HepG2 (cell line): ENCODE measurements around the gene ITGB2. TPM values are rescaled to one million over a fixed set of nuclear protein-coding genes. Genes with fewer than 3 reads are reported as not detected.

Experiments used
- ATAC-seq: fragments of 200-7000 bp; cut with Tn5 transposase; 3 replicates; pipeline ENCODE4 v1.9.1; 2020; ENCODE audit warnings: mild to moderate bottlenecking, moderate library complexity
- BruUV-seq: library from RNA; stranded (reverse); fragments of 400-500 nt; replicated peaks from 2 replicates; lab custom pipeline; 2021; lab: Mats Ljungman, UMichigan
- CTCF ChIA-PET: fragments of 300-600 bp; formaldehyde crosslinking; extraction: SDS; loops from one replicate; lab custom pipeline; 2021; ENCODE audit warnings: low total read pairs, inconsistent platforms, low intra/inter-chr PET ratio; lab: Yijun Ruan, JAX
- POLR2A ChIA-PET: fragments of 350-600 bp; sonication (Branson Sonifier 250); formaldehyde crosslinking; loops from one replicate; lab custom pipeline; 2020; ENCODE audit warnings: antibody characterized with exemption, inconsistent platforms; lab: Yijun Ruan, JAX
- DNase-seq: peaks from one replicate; pipeline ENCODE4 v3.0.0-alpha.2; 2015; ENCODE audit warnings: low spot score
- FAIRE-seq: peaks from 3 replicates; lab custom pipeline; 2011; peaks lifted over from hg19 to GRCh38; lab: Jason Lieb, UNC
- H2AFZ ChIP-seq: one replicate; pipeline ENCODE4 v1.6.1; 2011; ENCODE audit warnings: low read length, inconsistent platforms
- H3K27ac ChIP-seq: fragments of 300-600 bp; 3 replicates; pipeline ENCODE4 v1.8.0; 2011; ENCODE audit warnings: mixed run types, mild to moderate bottlenecking, mixed read lengths, low read length, inconsistent platforms; ENCODE audit not compliant: insufficient read depth; ENCODE audit errors: extremely low read length
- H3K27me3 ChIP-seq, 2 experiments: fragments of 200-600 bp in 1 of 2; 2 replicates in 1 of 2; 3 replicates in 1 of 2; pipeline versions ENCODE4 v1.6.0 to v1.8.0; 2011; ENCODE audit warnings: low read length in 2 of 2, mild to moderate bottlenecking in 2 of 2, moderate library complexity in 2 of 2, inconsistent platforms in 1 of 2; ENCODE audit not compliant: insufficient read depth in 2 of 2, control insufficient read depth in 1 of 2
- H3K36me3 ChIP-seq, 2 experiments: fragments of 200-600 bp in 1 of 2; replicated peaks in 1 of 2; 2 replicates in 1 of 2; 3 replicates in 1 of 2; pipeline versions ENCODE4 v1.5.1 to v1.8.0; 2011; ENCODE audit warnings: low read length in 2 of 2, inconsistent platforms in 1 of 2; ENCODE audit not compliant: insufficient read depth in 2 of 2, control insufficient read depth in 1 of 2
- H3K4me1 ChIP-seq: 2 replicates; pipeline ENCODE4 v1.5.1; 2012; ENCODE audit warnings: low read length, inconsistent platforms; ENCODE audit not compliant: insufficient read depth
- H3K4me2 ChIP-seq: 2 replicates; pipeline ENCODE4 v1.6.0; 2011; ENCODE audit warnings: low read depth, low read length, inconsistent platforms
- H3K4me3 ChIP-seq, 3 experiments: fragments of 200-600 bp in 1 of 3; sonication (generic), shearing (Covaris generic) in 1 of 3; replicated peaks in 1 of 3; 2 replicates each; pipeline ENCODE4 v1.5.1; 2011 to 2016; ENCODE audit warnings: low read length in 3 of 3, inconsistent platforms in 2 of 3, low read depth in 2 of 3, mild to moderate bottlenecking in 2 of 3, control low read depth in 1 of 3, mixed read lengths in 1 of 3; ENCODE audit not compliant: insufficient read depth in 1 of 3
- H3K79me2 ChIP-seq: one replicate; pipeline ENCODE4 v1.6.1; 2011; ENCODE audit warnings: low read length, inconsistent platforms; ENCODE audit not compliant: insufficient read depth
- H3K9ac ChIP-seq: 2 replicates; pipeline ENCODE4 v1.6.0; 2011; ENCODE audit warnings: mild to moderate bottlenecking, low read depth, low read length, inconsistent platforms; ENCODE audit not compliant: insufficient read depth
- H3K9me3 ChIP-seq: 2 replicates; pipeline ENCODE4 v1.5.1; 2012; ENCODE audit warnings: mild to moderate bottlenecking, low read length
- H4K20me1 ChIP-seq: 2 replicates; pipeline ENCODE4 v1.6.0; 2011; ENCODE audit warnings: inconsistent platforms, mild to moderate bottlenecking, low read length, moderate library complexity; ENCODE audit not compliant: insufficient read depth
- ARNT2 ChIP-seq: sonication (generic); formaldehyde crosslinking; IDR thresholded peaks from 2 replicates; pipeline ENCODE4 v1.8.0; 2022; ENCODE audit warnings: mild to moderate bottlenecking, low read depth, missing genetic modification reagents, moderate library complexity
- ATF2 ChIP-seq: sonication (generic); formaldehyde crosslinking; IDR thresholded peaks from 2 replicates; pipeline ENCODE4 v1.4.0; 2020; ENCODE audit warnings: missing genetic modification reagents
- FOXA1 ChIP-seq, 2 experiments: fragments of 450-650 bp in 1 of 2; sonication (generic) in 1 of 2; formaldehyde crosslinking in 1 of 2; IDR thresholded peaks; 2 replicates each; pipeline versions ENCODE4 v1.4.0 to v1.6.1; 2016 to 2020; ENCODE audit warnings: missing genetic modification reagents in 1 of 2
- GTF2F1 ChIP-seq: fragments of 150-350 bp; IDR thresholded peaks from 2 replicates; pipeline ENCODE4 v1.6.1; 2014; ENCODE audit warnings: low read length
- HES4 ChIP-seq: sonication (generic); formaldehyde crosslinking; IDR thresholded peaks from 2 replicates; pipeline ENCODE4 v1.9.0; 2021; ENCODE audit warnings: mild to moderate bottlenecking, missing genetic modification reagents, borderline replicate concordance
- HNRNPL ChIP-seq: fragments of 200-400 bp; formaldehyde crosslinking; IDR thresholded peaks from 2 replicates; pipeline ENCODE4 v1.6.1; 2017; ENCODE audit warnings: mild to moderate bottlenecking, low read depth, low read length
- MAFF ChIP-seq: IDR thresholded peaks from 2 replicates; pipeline ENCODE4 v1.6.1; 2011; ENCODE audit warnings: low read depth, low read length, improper control_type of control experiment
- MAFK ChIP-seq, 2 experiments: IDR thresholded peaks in 1 of 2; conservative IDR thresholded peaks in 1 of 2; 2 replicates each; pipeline ENCODE4 v1.6.1; 2011; ENCODE audit warnings: improper control_type of control experiment in 2 of 2, low read length in 2 of 2
- SRSF9 ChIP-seq: fragments of 200-400 bp; formaldehyde crosslinking; IDR thresholded peaks from 2 replicates; pipeline ENCODE4 v1.6.1; 2018; ENCODE audit warnings: borderline replicate concordance, mild to moderate bottlenecking, low read depth, low read length; ENCODE audit not compliant: insufficient read depth, poor library complexity, severe bottlenecking
- SSRP1 ChIP-seq: IDR thresholded peaks from 2 replicates; pipeline ENCODE4 v1.6.1; 2016; ENCODE audit warnings: control low read depth
- ZKSCAN8 ChIP-seq: IDR thresholded peaks from 2 replicates; pipeline ENCODE4 v1.6.1; 2016; ENCODE audit warnings: borderline replicate concordance, missing genetic modification reagents, missing compliant biosample characterization
- ZNF296 ChIP-seq: sonication (generic); formaldehyde crosslinking; conservative IDR thresholded peaks from 2 replicates; pipeline ENCODE4 v1.5.0; 2020; ENCODE audit warnings: mild to moderate bottlenecking, missing genetic modification reagents
- ZNF30 ChIP-seq: sonication (generic); formaldehyde crosslinking; IDR thresholded peaks from 2 replicates; pipeline ENCODE4 v1.5.0; 2020; ENCODE audit warnings: mild to moderate bottlenecking, missing genetic modification reagents
- WGBS: methylation state at CpG from one replicate; pipeline ENCODE4 v1.1.6; 2017; ENCODE audit warnings: low lambda C conversion rate; 5-methylcytosine and 5-hydroxymethylcytosine counted together
- in situ Hi-C: cut with HindIII; loops from 2 replicates; pipeline ENCODE4 v1.10.0; 2017; ENCODE audit warnings: low pct_unique_long_range_greater_than_20kb; ENCODE audit not compliant: extremely low pct_ligation_motif_present
- intact Hi-C: fragments of 100-400 bp; cut with micrococcal nuclease; formaldehyde crosslinking; loops from one replicate; pipeline ENCODE4 v1.10.0; 2022; ENCODE audit not compliant: unreplicated experiment
- polyA plus RNA-seq, 8 experiments: library from polyadenylated mRNA; depleted of rRNA in 3 of 8; stranded (reverse) in 7 of 8; unstranded in 1 of 8; fragments of >200 nt; fragmentation: Illumina TruSeq in 4 of 8; extraction: Trizol in 4 of 8; gene quantifications; 2 replicates each; pipeline versions ENCODE4 v1.2.1 to v1.2.3, GENCODE V29; 2011 to 2016; ENCODE audit warnings: low read depth in 4 of 8, missing spikeins in 1 of 8, mixed read lengths in 1 of 8; ENCODE audit not compliant: insufficient read depth in 1 of 8
- total RNA-seq, 5 experiments: library from RNA; depleted of rRNA; stranded (reverse); fragments of >200 nt; fragmentation: Illumina TruSeq; extraction: Trizol; gene quantifications; 2 replicates each; pipeline ENCODE4 v1.2.3, GENCODE V29; 2016; ENCODE audit warnings: low read depth in 1 of 5

The ITGB2 gene
- total and polyA plus RNA-seq, 2 of the 13 experiments (the other 11 are each of a cell fraction or from before 2014, with no cell fraction given): 4.2 to 18.0 TPM

- no peak for TF ChIP-seq FOXA1 (IDR thresholded peaks at IDR 0.05)
- TF ChIP-seq FOXA1 (CRISPR knock-in tag; IDR thresholded peaks at IDR 0.05): no peak
- TF ChIP-seq ARNT2 (CRISPR knock-in tag): no peak
- TF ChIP-seq SSRP1: no peak
- no peak for TF ChIP-seq GTF2F1
- TF ChIP-seq ZNF30: no peak
- TF ChIP-seq ATF2 (CRISPR knock-in tag): no peak
- TF ChIP-seq ZNF296: no peak
- no peak for TF ChIP-seq SRSF9
- no peak for TF ChIP-seq HES4 (CRISPR knock-in tag)
Measured at GRCh38 chr21:44962403-44962966, 41.8 kb upstream of the ITGB2 start (continued).

- ChIA-PET POLR2A (no interaction called here), CTCF (no interaction called here)
- peaks cover 32% of the 10 kb centered on the region for H3K79me2 ChIP-seq
- intact Hi-C loops: no loop called here
- no peak overlapping the region for H3K27ac ChIP-seq
- no peak for DNase-seq
- WGBS: 96% methylated on average over 23 of the region's 23 CpGs
- no peaks in the 10 kb centered on the region for H3K9me3 ChIP-seq
- H3K4me1 ChIP-seq: no peaks in the 10 kb centered on the region
- H3K36me3 ChIP-seq: peaks cover 30 to 81% of the 10 kb centered on the region in 2 experiments
- no peak overlapping the region for H3K4me3 ChIP-seq
- in situ Hi-C loops: no loop called here
- no peak overlapping the region for H3K4me2 ChIP-seq
- no peak overlapping the region for H3K9ac ChIP-seq
- TF ChIP-seq ZKSCAN8 (CRISPR knock-in tag) (no peak), HNRNPL (0 out of 2 replicates have a peak, but pooled peaks have one; percentile 24), MAFK (conservative IDR thresholded peaks at IDR 0.05 in 1 of 2, IDR thresholded peaks at IDR 0.05 in 1 of 2; ENCODE audit: low read length in 2 of 2) (peak; percentile 60 to 77), MAFF (peak; percentile 58; the same call in 1 of the 2 replicates)
- FAIRE-seq: no peak
- ATAC-seq: no peak
- H3K27me3 ChIP-seq: no peaks in the 10 kb centered on the region
- peaks cover 5% of the 10 kb centered on the region; the same call in 1 of the 2 replicates for H4K20me1 ChIP-seq
- no TSS peak for BruUV-seq
- no peak overlapping the region for H2AFZ ChIP-seq
Measured at GRCh38 chr21:44960141-44961092, 39.7 kb upstream of the ITGB2 start.
